NOMO-1 (cell line): ENCODE data around the gene CARS2.
A peak's percentile ranks its signal among the peaks of the same experiment; 100 is the strongest.
"Not testable (repeated sequence)": the region's sequence is repeated elsewhere in the genome, so short reads cannot be mapped to it uniquely, and the experiment has no call there.

ENCODE experiments used
- DNase-seq, 2 experiments: peaks; one replicate each; lab custom pipeline; 2025; ENCODE audit not compliant: unreplicated experiment in 2 of 2; lab: John Stamatoyannopoulos, UW

CARS2 gene

DNA sequence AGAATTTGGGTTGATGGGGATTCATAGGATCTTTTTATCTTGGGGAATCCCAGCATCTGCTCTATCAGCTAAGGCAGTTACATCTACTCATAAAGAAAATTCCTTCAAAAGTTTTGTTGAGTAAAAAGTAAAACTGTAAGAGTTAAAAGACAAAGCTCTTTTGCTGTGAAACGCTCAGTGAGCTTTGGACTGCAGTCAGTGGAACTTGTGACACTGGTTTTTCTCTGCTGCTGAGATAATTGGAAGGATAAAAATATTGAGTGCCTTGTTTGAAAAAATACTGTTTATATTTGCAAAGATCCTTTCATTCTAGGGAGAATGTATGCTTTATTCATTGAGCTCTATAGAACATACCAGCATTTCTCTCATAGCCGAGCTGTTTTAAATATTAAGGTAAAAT is 85.3 kb downstream of the CARS2 start:
- DNase-seq = no peak

GRCh38 chr13:110618780-110619179 is 87.1 kb downstream of the CARS2 start:
- DNase-seq = no peak

- no peak for DNase-seq
These were observed 87.7 kb downstream of the CARS2 start for GRCh38 chr13:110618167-110618566.

DNA sequence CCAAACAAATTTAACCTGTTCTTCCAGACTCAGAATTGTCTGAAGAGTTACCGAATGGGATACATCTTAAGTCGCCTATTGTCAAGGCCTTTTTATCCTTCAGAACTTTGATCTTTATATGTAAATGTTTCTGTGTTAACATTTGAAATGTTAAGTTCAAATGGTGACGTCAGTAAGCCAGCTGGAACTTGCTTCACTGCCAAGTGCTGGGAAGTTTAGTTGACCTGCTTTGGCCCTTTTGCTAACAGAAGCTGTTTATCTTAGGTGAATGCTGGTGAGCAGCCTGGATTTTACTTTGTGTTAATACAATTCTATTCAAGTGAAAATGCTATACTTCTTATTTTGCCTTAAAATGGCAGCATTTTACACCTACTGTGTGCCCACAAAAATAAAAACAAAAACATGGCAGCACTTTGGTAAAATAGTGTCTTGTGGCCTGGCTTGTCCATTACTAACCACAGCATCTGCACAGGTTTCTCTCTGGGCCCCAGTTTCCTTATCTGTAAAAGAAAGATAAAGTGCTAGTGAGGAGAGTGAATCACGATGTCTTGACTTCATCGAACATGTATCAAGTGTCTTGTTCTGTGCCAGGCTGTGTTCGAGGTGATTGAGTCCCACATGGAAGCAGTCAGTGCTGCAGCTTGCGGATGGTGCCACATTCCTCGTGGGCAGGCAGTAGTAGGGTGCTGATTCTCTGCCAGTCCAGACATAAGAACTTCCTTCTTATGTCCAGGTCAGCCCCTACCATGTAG is 88.4 kb downstream of the CARS2 start:
- no peak for DNase-seq

DNA sequence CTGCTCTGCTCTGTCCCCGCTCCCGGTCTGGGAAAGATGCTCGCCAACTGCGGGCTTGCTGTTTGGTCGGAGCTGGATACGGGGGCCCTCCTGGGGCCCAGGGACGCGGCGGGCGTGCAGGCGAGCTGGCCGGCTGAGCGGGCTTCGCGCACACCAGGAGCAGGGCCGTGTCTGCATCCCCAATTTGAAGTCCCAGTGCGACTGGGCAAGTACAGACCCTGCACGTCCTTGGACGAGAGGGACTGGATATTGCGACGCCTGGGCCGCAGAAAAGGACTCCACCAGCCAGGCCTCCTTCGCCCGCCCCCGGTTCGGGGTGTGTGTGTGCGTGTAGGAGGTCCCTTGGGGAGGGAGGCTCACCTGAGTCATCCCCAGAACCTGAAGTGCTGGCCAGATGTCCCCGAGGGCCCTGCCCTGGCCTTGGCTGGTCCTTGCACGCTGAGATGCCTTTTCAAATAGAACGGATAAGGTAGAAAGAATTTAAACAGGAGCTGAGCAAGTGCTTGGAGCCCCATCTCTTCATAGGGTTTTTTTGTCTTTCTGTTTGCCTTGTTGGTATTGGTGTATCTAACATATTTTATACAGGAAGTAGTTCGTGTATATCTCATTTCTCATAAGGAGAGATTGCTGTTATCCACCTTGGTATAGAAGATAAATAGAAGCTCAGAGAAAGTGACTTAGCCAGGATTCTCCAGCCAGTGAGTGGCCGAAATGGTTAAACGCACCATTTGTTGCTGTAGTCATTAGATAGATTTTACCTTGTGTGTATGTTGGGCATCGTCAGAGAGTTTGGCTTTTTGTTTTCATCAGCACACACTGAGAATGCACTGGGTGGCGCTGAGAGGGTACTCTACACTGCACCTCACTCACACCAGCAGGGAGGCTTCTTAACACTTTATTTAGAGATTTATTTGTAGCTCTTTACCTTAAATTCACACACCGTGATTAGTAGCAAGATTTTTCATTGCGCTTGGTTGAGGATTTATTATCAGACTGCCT is 89.5 kb downstream of the CARS2 start:
- DNase-seq = peak in 1 of 2 experiments; percentile 23

DNA sequence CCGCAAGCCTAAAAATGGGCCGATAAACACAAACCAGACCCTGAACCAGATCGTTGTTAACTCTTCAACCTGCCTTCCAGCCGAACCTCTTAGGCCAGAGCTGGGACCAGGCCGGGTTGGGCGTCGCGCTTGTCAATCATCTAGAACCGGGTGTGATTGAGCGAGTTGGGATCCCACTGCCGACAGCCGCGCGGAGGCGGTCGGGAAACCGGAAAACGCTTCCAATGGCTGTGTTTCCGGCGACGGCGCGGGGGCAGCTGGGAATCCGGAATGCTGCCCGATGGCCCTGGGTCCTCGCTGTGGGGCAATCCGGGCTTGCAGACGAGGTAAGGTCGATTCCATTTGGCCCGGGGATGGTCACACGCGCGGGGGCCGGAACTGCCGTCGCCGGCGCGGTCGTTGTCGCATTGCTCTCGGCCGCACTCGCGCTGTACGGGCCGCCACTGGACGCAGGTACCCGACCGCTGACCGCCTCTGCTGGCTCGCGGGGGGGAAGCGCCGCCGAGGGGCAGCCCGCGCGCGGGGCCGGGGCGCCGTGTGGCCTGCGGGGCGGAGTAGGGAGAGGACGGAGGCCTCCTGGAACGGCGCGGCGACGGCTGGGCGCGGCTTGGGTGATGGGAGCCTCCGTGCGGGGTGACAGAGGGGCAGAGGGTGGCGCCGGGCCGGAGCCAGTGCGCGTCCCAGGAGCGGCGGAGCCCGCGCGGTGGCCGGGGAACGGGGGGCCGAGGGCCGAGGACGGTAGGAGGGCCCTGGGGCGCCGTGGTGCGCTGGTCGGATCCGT is 90.4 kb downstream of the CARS2 start, which contains the start of gene NAXD:
Gene NAXD, plus strand, starts transcription at position 224 of the 781 bp plus-strand sequence. Its CDS starts 57 bp downstream, at position 281.
- peak; percentile 70 to 78 for DNase-seq

- no peak for DNase-seq
These were observed 91.0 kb downstream of the CARS2 start for GRCh38 chr13:110615005-110615321.

GRCh38 chr13:110610955-110611595 is 94.8 kb downstream of the CARS2 start:
- peak; percentile 35 to 64 for DNase-seq

- no peak for DNase-seq
These were observed 98.2 kb downstream of the CARS2 start for GRCh38 chr13:110607675-110608224.

DNA sequence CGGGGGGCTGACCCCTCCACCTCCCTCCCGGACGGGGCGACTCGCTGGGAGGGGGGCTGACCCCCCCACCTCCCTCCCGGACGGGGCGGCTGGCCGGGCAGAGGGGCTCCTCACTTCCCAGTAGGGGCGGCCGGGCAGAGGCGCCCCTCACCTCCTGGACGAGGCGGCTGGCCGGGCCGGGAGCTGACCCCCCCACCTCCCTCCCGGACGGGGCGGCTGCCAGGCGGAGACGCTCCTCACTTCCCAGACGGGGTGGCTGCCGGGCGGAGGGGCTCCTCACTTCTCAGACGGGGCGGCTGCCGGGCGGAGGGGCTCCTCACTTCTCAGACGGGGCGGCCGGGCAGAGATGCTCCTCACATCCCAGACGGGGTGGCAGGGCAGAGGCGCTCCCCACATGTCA is 99.6 kb downstream of the CARS2 start:
- DNase-seq = not testable (repeated sequence)

DNA sequence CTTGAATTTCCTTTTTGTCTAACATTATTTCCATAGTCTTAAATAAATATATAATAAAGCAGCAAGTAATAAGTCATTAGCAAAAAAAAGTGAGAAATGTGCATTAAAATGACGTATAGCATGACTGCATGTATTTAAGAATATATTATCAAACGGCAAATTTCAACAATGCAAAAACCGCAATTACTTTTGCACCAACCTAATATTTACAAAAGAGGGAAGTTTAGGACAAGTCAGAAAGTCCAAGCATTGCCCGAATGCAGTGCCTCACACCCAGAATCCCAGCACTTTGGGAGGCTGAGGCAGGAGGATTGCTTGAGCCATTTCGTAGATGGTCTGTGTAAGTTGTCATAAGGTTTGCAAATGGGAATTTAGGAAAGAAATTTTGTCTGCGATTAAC is 100.8 kb downstream of the CARS2 start:
- DNase-seq = no peak

- no peak for DNase-seq
These were observed 104.9 kb downstream of the CARS2 start for GRCh38 chr13:110600980-110601379.

DNA sequence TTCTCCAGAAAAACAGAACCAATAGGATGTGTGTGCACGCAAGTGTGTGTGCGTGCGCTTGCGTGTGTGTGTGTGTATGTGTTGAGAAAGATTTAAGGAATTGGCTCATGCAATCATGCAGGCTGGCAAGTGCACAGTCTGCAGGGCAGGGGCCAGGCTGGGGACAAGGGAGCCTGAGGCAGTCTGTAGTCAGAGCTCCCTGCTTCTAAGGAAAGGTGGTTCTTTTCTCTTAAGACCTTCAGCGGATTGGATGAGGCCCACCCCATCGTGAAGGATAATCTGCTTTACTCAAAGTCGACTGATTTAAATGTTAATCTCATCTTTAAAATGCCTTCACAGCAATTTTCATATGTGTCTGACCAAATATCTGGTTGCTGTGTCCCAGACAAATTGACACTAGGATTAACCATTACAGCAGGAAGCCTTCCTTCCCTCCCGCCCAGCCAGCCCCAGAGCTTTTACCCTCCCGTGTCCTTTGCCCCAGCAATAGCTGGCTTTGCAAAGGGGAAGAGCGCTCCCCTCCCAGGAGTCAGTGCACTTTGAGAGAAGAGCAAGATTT is 105.6 kb downstream of the CARS2 start:
- DNase-seq = no peak

- no peak for DNase-seq
These were observed 108.8 kb downstream of the CARS2 start for GRCh38 chr13:110597041-110597689.

GRCh38 chr13:110593430-110594130 is 112.3 kb downstream of the CARS2 start:
- DNase-seq = peak; percentile 61 to 69

- DNase-seq = no peak
These were observed 113.3 kb downstream of the CARS2 start for GRCh38 chr13:110592665-110593064.
